H1 (cell line): ENCODE data around the gene TRIM68. TPM values are rescaled to one million over a fixed set of nuclear protein-coding genes. Genes with fewer than 3 reads are reported as not detected.

Experiments used
- CTCF ChIA-PET: fragments of 300-600 bp; sonication (Branson Sonifier 250); formaldehyde crosslinking; loops from one replicate; lab custom pipeline; 2021; ENCODE audit not compliant: partially characterized antibody; lab: Charles Lee
- POLR2A ChIA-PET: fragments of 300-600 bp; sonication (Branson Sonifier 250); formaldehyde crosslinking; loops from one replicate; lab custom pipeline; 2021; ENCODE audit warnings: inconsistent platforms; ENCODE audit not compliant: partially characterized antibody; lab: Charles Lee
- DNase-seq, 2 experiments: peaks; one replicate each; pipeline versions ENCODE4 v3.0.0 to v3.0.0-alpha.2; 2010 to 2022; ENCODE audit warnings: low spot score in 2 of 2, low read depth in 1 of 2, mixed read lengths in 1 of 2
- FAIRE-seq: peaks from 2 replicates; lab custom pipeline; 2011; peaks lifted over from hg19 to GRCh38; lab: Jason Lieb, UNC
- H2AFZ ChIP-seq: 2 replicates; pipeline ENCODE4 v1.8.1; 2012; ENCODE audit warnings: low read length, inconsistent platforms
- H2AK5ac ChIP-seq: 2 replicates; pipeline ENCODE4 v1.6.1; 2013; ENCODE audit warnings: low read depth, low read length
- H2BK120ac ChIP-seq: replicated peaks from 2 replicates; pipeline ENCODE3; 2013; ENCODE audit warnings: low read depth, low read length, inconsistent platforms
- H2BK12ac ChIP-seq: 2 replicates; pipeline ENCODE4 v1.6.1; 2013; ENCODE audit warnings: low read depth, low read length
- H2BK15ac ChIP-seq: 2 replicates; pipeline ENCODE4 v1.6.1; 2013; ENCODE audit warnings: low read length
- H2BK20ac ChIP-seq: 2 replicates; pipeline ENCODE4 v1.6.1; 2013; ENCODE audit warnings: low read length
- H2BK5ac ChIP-seq: 2 replicates; pipeline ENCODE4 v1.6.1; 2013; ENCODE audit warnings: low read depth, low read length
- H3K14ac ChIP-seq: 2 replicates; pipeline ENCODE4 v1.6.1; 2013; ENCODE audit warnings: inconsistent platforms; ENCODE audit not compliant: insufficient read length
- H3K18ac ChIP-seq: 2 replicates; pipeline ENCODE4 v1.6.1; 2013; ENCODE audit warnings: low read length; ENCODE audit errors: extremely low read depth
- H3K23ac ChIP-seq: 2 replicates; pipeline ENCODE4 v1.6.1; 2013; ENCODE audit warnings: inconsistent platforms; ENCODE audit not compliant: insufficient read length
- H3K23me2 ChIP-seq: 2 replicates; pipeline ENCODE4 v1.6.1; 2013; ENCODE audit warnings: low read depth, low read length
- H3K27ac ChIP-seq: 2 replicates; pipeline ENCODE4 v1.6.1; 2011; ENCODE audit warnings: low read depth, low read length, inconsistent platforms
- H3K27me3 ChIP-seq, 4 experiments: replicated peaks in 1 of 4; 1 replicate in 1 of 4; 2 replicates in 3 of 4; pipeline versions ENCODE4 v1.6.1 to v1.8.1; 2011 to 2013; ENCODE audit warnings: low read length in 3 of 4, mild to moderate bottlenecking in 3 of 4, inconsistent platforms in 2 of 4, mixed read lengths in 2 of 4, moderate library complexity in 1 of 4; ENCODE audit not compliant: control insufficient read depth in 3 of 4, insufficient read depth in 3 of 4; ENCODE audit errors: extremely low read depth in 1 of 4
- H3K36me3 ChIP-seq, 4 experiments: 2 replicates each; pipeline versions ENCODE4 v1.6.1 to v1.8.1; 2011 to 2013; ENCODE audit warnings: mild to moderate bottlenecking in 4 of 4, low read length in 3 of 4, moderate library complexity in 2 of 4, control low read depth in 1 of 4, inconsistent platforms in 1 of 4; ENCODE audit not compliant: insufficient read depth in 4 of 4, control insufficient read depth in 2 of 4
- H3K4ac ChIP-seq: replicated peaks from 2 replicates; pipeline ENCODE3; 2013; ENCODE audit warnings: low read length, low read depth, mixed read lengths, inconsistent platforms; ENCODE audit not compliant: insufficient read length
- H3K4me1 ChIP-seq, 4 experiments: replicated peaks in 1 of 4; 1 replicate in 1 of 4; 2 replicates in 3 of 4; pipeline versions ENCODE4 v1.6.1 to v1.8.1; 2011 to 2013; ENCODE audit warnings: low read length in 3 of 4, inconsistent platforms in 2 of 4, mixed read lengths in 1 of 4; ENCODE audit not compliant: insufficient read depth in 4 of 4, control insufficient read depth in 3 of 4
- H3K4me2 ChIP-seq, 2 experiments: 2 replicates each; pipeline versions ENCODE4 v1.6.1 to v1.8.1; 2011 to 2013; ENCODE audit warnings: low read depth in 2 of 2, low read length in 2 of 2, control low read depth in 1 of 2, inconsistent platforms in 1 of 2, mild to moderate bottlenecking in 1 of 2; ENCODE audit not compliant: insufficient read depth in 1 of 2
- H3K4me3 ChIP-seq, 4 experiments: fragments of 200-600, 300-600 bp in 1 of 4; sonication (generic), shearing (Covaris generic), sonication (Bioruptor Twin) in 1 of 4; 2 replicates each; pipeline versions ENCODE4 v1.5.1 to v1.8.1; 2011 to 2016; ENCODE audit warnings: low read length in 4 of 4, low read depth in 3 of 4, control low read depth in 2 of 4, inconsistent platforms in 2 of 4, mild to moderate bottlenecking in 2 of 4, mixed read lengths in 1 of 4, moderate library complexity in 1 of 4; ENCODE audit not compliant: insufficient read depth in 2 of 4; ENCODE audit errors: extremely low read depth in 1 of 4
- H3K56ac ChIP-seq: replicated peaks from 2 replicates; pipeline ENCODE3; 2013; ENCODE audit warnings: low read depth, mild to moderate bottlenecking, mixed read lengths, low read length, inconsistent platforms; ENCODE audit not compliant: insufficient read length
- H3K79me1 ChIP-seq: 2 replicates; pipeline ENCODE4 v1.6.1; 2013; ENCODE audit warnings: low read depth, low read length, control low read depth
- H3K79me2 ChIP-seq, 2 experiments: 2 replicates each; pipeline versions ENCODE4 v1.6.1 to v1.8.1; 2012 to 2013; ENCODE audit warnings: low read length in 2 of 2, mild to moderate bottlenecking in 2 of 2, inconsistent platforms in 1 of 2; ENCODE audit not compliant: insufficient read depth in 2 of 2, control insufficient read depth in 1 of 2
- H3K9ac ChIP-seq, 4 experiments: replicated peaks in 1 of 4; 1 replicate in 1 of 4; 2 replicates in 3 of 4; pipeline versions ENCODE4 v1.6.1 to v1.8.1; 2011 to 2013; ENCODE audit warnings: low read depth in 3 of 4, low read length in 3 of 4, control low read depth in 2 of 4, mild to moderate bottlenecking in 2 of 4, moderate library complexity in 2 of 4, inconsistent platforms in 1 of 4; ENCODE audit errors: extremely low read depth in 1 of 4
- H3K9me3 ChIP-seq, 2 experiments: 2 replicates each; pipeline versions ENCODE4 v1.6.1 to v1.8.1; 2012 to 2013; ENCODE audit warnings: mild to moderate bottlenecking in 2 of 2, moderate library complexity in 2 of 2, control low read depth in 1 of 2, inconsistent platforms in 1 of 2, low read depth in 1 of 2, low read length in 1 of 2, mixed read lengths in 1 of 2; ENCODE audit not compliant: insufficient read depth in 2 of 2
- H4K20me1 ChIP-seq, 2 experiments: replicated peaks in 1 of 2; 2 replicates each; pipeline versions ENCODE3 to v1.8.1; 2011 to 2013; ENCODE audit warnings: inconsistent platforms in 2 of 2, low read length in 2 of 2, mild to moderate bottlenecking in 1 of 2; ENCODE audit not compliant: insufficient read depth in 2 of 2, control insufficient read depth in 1 of 2
- H4K5ac ChIP-seq: 2 replicates; pipeline ENCODE4 v1.6.1; 2013; ENCODE audit warnings: low read length, low read depth, mixed read lengths, inconsistent platforms; ENCODE audit not compliant: insufficient read length
- H4K8ac ChIP-seq: 2 replicates; pipeline ENCODE4 v1.8.0; 2013; ENCODE audit warnings: mild to moderate bottlenecking, moderate library complexity, low read length, inconsistent platforms; ENCODE audit not compliant: insufficient read depth; ENCODE audit errors: extremely low read depth
- H4K91ac ChIP-seq: replicated peaks from 2 replicates; pipeline ENCODE3; 2013; ENCODE audit warnings: low read length, mixed read lengths, inconsistent platforms; ENCODE audit not compliant: insufficient read length
- FOSL1 ChIP-seq: IDR thresholded peaks from 2 replicates; pipeline ENCODE4 v1.6.1; 2011; ENCODE audit warnings: mild to moderate bottlenecking, low read depth, low read length, moderate library complexity; ENCODE audit not compliant: insufficient read depth
- RXRA ChIP-seq: IDR thresholded peaks from 2 replicates; pipeline ENCODE4 v1.6.1; 2011; ENCODE audit warnings: low read depth, mild to moderate bottlenecking, low read length, moderate library complexity; ENCODE audit not compliant: insufficient read depth
- SIRT6 ChIP-seq: IDR thresholded peaks from one replicate; pipeline ENCODE4 v1.7.1; 2012; ENCODE audit warnings: low read length, inconsistent platforms
- WGBS, 2 experiments: shearing (Covaris generic) in 1 of 2; methylation state at CpG; one replicate each; pipeline versions ENCODE4 v1.1.6 to v1.1.7; 2013 to 2015; ENCODE audit warnings: low lambda C conversion rate in 2 of 2, mixed read lengths in 2 of 2, inconsistent platforms in 1 of 2, low coverage in 1 of 2, missing lambda C conversion rate in 1 of 2; ENCODE audit not compliant: insufficient replicate concordance in 2 of 2, insufficient coverage in 1 of 2, insufficient read length in 1 of 2; ENCODE audit errors: extremely low coverage in 1 of 2, missing lambda C conversion rate in 1 of 2; 5-methylcytosine and 5-hydroxymethylcytosine counted together
- polyA plus RNA-seq, 7 experiments: library from polyadenylated mRNA; depleted of rRNA in 3 of 7; stranded (reverse) in 5 of 7; unstranded in 2 of 7; fragments of >200 nt in 5 of 7; fragments of 200-250 nt in 2 of 7; gene quantifications; 1 replicate in 5 of 7; 2 replicates in 1 of 7; 4 replicates in 1 of 7; pipeline versions ENCODE4 v1.2.1 to v1.2.3, GENCODE V29; 2011 to 2013; ENCODE audit warnings: missing spikeins in 2 of 7, mixed read lengths in 2 of 7
- total RNA-seq: library from RNA; stranded (reverse); fragmentation: NEBNext Ultra II Directional; extraction: Animal tissue kit (Norgen Biotek cat#: 25700); gene quantifications from 2 replicates; pipeline ENCODE4 v1.2.1, GENCODE V29; 2021

The TRIM68 gene
- total and polyA plus RNA-seq, 2 of the 8 experiments (the other 6 are each of a cell fraction or from before 2014, with no cell fraction given): 3.4 to 5.7 TPM

DNA sequence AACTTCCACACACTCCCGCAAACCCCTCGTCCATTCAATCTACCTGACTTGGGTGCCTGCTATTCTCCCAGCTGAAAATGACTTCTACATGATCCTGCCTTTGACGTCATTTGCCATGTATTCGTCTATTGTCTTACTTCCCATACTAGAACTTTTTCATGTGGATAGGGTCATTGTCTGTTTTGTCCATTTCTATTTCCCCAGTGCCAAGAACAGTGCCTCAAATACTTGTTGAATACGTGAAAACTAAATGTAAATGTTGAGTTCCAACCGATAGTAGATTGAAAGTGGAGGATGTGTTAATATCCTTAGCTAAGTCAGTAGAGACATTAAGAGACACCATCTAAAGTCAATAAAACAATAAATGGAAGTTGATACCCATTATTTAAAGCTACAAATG lies 935 bp downstream of the TRIM68 start:
- H3K18ac ChIP-seq: no peak overlapping the region
- H4K91ac ChIP-seq: no peak overlapping the region
- WGBS, 2 experiments: 78% methylated on average over 6 of the region's 6 CpGs; no CpG with 5 or more reads in 1 of the 2 experiments
- no peak for DNase-seq
- H2BK12ac ChIP-seq: no peak overlapping the region
- H3K23ac ChIP-seq: no peak overlapping the region
- no peak overlapping the region for H4K5ac ChIP-seq
- ChIA-PET CTCF (interaction anchor here (0.5 to 1.5 kb wide), 5 partner anchors 30 to 505 kb away, joined by 3 to 4 read pairs (median 3); partner anchors contain the start of gene OR51D1), POLR2A (no interaction called here)
- H3K14ac ChIP-seq: no peak overlapping the region
- peaks cover 2% of the 10 kb centered on the region; the same call in 1 of the 2 replicates for H3K23me2 ChIP-seq
- no peak overlapping the region for H2BK5ac ChIP-seq
- H3K79me2 ChIP-seq: no peaks in the 10 kb centered on the region
- H3K4me2 ChIP-seq: peak overlapping the region; percentile 71 to 72
- H3K4me3 ChIP-seq: peak overlapping the region; percentile 52 to 85 (median 70)
- peak overlapping the region; percentile 67; the same call in 1 of the 2 replicates for H2AFZ ChIP-seq
- no peaks in the 10 kb centered on the region for H4K20me1 ChIP-seq
- H3K27me3 ChIP-seq: no peaks in the 10 kb centered on the region
- no peak overlapping the region for H3K56ac ChIP-seq
- no peaks in the 10 kb centered on the region for H3K79me1 ChIP-seq
- no peaks in the 10 kb centered on the region for H3K9me3 ChIP-seq
- FAIRE-seq: no peak
- TF ChIP-seq SIRT6 (no peak), RXRA (no peak), FOSL1 (no peak)
- H2BK15ac ChIP-seq: no peak overlapping the region
- H3K36me3 ChIP-seq: peaks cover 0 to 2% (median under 1%) of the 10 kb centered on the region in 4 experiments; a peak in 2 of 8 replicates
- H4K8ac ChIP-seq: no peak overlapping the region
- no peak overlapping the region for H2BK120ac ChIP-seq
- H2AK5ac ChIP-seq: no peak overlapping the region
- no peak overlapping the region for H3K4ac ChIP-seq
- H3K27ac ChIP-seq: no peak overlapping the region
- H2BK20ac ChIP-seq: no peak overlapping the region
- no peaks in the 10 kb centered on the region; a peak in 1 of 7 replicates for H3K4me1 ChIP-seq
- H3K9ac ChIP-seq: peak overlapping the region in 1 of 4 experiments; percentile 40; a peak in 1 of 7 replicates
